ENCODE measurements around the gene ZNF662. TPM values are rescaled to one million over a fixed set of nuclear protein-coding genes. Genes with fewer than 3 reads are reported as not detected.

The ZNF662 gene
- total and polyA plus RNA-seq, 2 donors (not counting 1 experiment from before 2014, with no cell fraction given): 1.2 to 5.6 TPM

DNA sequence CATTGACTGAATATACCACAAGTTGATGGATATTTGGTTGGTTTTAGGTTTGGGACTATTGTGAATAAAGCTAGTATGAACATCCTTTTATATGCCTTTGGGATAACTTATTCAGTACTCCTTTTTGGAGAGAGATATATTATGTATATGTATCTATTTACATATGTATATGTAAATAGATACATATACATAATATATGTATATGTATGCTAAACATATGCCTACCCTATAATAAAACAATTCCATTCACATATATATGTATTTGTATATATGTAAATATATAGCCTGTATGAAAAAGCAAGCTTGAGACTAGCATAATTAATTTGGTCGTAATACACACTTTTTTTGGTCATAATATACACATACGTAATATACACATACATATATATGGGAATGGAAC is 57.3 kb downstream of the ZNF662 start:
- TF ChIP-seq, protein P1, sequence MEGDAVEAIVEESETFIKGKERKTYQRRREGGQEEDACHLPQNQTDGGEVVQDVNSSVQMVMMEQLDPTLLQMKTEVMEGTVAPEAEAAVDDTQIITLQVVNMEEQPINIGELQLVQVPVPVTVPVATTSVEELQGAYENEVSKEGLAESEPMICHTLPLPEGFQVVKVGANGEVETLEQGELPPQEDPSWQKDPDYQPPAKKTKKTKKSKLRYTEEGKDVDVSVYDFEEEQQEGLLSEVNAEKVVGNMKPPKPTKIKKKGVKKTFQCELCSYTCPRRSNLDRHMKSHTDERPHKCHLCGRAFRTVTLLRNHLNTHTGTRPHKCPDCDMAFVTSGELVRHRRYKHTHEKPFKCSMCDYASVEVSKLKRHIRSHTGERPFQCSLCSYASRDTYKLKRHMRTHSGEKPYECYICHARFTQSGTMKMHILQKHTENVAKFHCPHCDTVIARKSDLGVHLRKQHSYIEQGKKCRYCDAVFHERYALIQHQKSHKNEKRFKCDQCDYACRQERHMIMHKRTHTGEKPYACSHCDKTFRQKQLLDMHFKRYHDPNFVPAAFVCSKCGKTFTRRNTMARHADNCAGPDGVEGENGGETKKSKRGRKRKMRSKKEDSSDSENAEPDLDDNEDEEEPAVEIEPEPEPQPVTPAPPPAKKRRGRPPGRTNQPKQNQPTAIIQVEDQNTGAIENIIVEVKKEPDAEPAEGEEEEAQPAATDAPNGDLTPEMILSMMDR (conservative IDR thresholded peaks at IDR 0.05 in 1 of 2, IDR thresholded peaks at IDR 0.05 in 1 of 2; ENCODE audit: low read depth in 1 of 2, low read length in 2 of 2): no peak
- TF ChIP-seq EZH2 (IDR thresholded peaks at IDR 0.05; ENCODE audit: low read length, missing control alignments): no peak
- no peak for DNase-seq (ENCODE audit: low read depth in 2 of 2)
- Histone ChIP-seq H3K27ac (ENCODE audit: insufficient read depth, low read length) (no peak overlapping the region), H4K20me1 (ENCODE audit: control insufficient read depth, extremely low read depth, insufficient read depth, low read length) (no peaks in the 10 kb centered on the region), H3K4me1 (ENCODE audit: control insufficient read depth, extremely low read depth, insufficient read depth, low read length) (no peaks in the 10 kb centered on the region), H3K9ac (ENCODE audit: insufficient read depth, low read length) (no peak overlapping the region), H3K27me3 (ENCODE audit: control insufficient read depth, insufficient read depth, low read length) (no peaks in the 10 kb centered on the region), H3K79me2 (ENCODE audit: control insufficient read depth, insufficient read depth, low read length) (no peaks in the 10 kb centered on the region), H3K4me3 (replicated peaks in 1 of 4; ENCODE audit: control extremely low read depth in 1 of 4, insufficient read depth in 1 of 4, low read depth in 3 of 4, low read length in 4 of 4) (no peak overlapping the region), H3K4me2 (ENCODE audit: extremely low read depth, insufficient read depth, low read length) (no peak overlapping the region), H3K9me3 (ENCODE audit: control insufficient read depth, insufficient read depth, low read depth, low read length) (no peaks in the 10 kb centered on the region), H2AFZ (ENCODE audit: low read length) (no peak overlapping the region), H3K36me3 (ENCODE audit: control insufficient read depth, insufficient read depth, low read length) (no peaks in the 10 kb centered on the region)

DNA sequence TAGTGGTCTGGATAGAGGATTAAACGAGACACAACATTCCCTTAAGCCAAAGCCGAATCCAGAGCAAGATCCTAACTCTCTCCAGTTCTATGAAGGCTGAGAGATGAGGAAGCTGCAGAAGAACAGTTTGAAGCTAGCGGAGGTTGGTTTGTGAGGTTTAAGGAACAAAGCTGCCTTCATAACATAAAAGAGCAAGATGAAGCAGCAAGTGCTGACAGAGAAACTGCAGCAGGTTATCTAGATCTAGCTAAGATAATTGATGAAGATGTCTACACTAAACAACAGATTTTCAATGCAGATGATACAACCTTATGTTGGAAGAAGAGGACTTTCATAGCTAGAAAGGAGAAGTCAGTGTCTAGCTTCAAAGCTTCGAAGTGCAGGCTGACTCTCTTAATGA is 58.3 kb downstream of the ZNF662 start:
- H3K4me3 ChIP-seq (replicated peaks in 1 of 4; ENCODE audit: control extremely low read depth in 1 of 4, insufficient read depth in 1 of 4, low read depth in 3 of 4, low read length in 4 of 4): no peak overlapping the region
- no peak overlapping the region for H3K4me2 ChIP-seq (ENCODE audit: extremely low read depth, insufficient read depth, low read length)
- H4K20me1 ChIP-seq (ENCODE audit: control insufficient read depth, extremely low read depth, insufficient read depth, low read length): no peaks in the 10 kb centered on the region
- no peaks in the 10 kb centered on the region for H3K4me1 ChIP-seq (ENCODE audit: control insufficient read depth, extremely low read depth, insufficient read depth, low read length)
- no peaks in the 10 kb centered on the region for H3K27me3 ChIP-seq (ENCODE audit: control insufficient read depth, insufficient read depth, low read length)
- H3K9ac ChIP-seq (ENCODE audit: insufficient read depth, low read length): no peak overlapping the region
- TF ChIP-seq EZH2 (IDR thresholded peaks at IDR 0.05; ENCODE audit: low read length, missing control alignments): no peak
- TF ChIP-seq, protein P1 (conservative IDR thresholded peaks at IDR 0.05 in 1 of 2, IDR thresholded peaks at IDR 0.05 in 1 of 2; ENCODE audit: low read depth in 1 of 2, low read length in 2 of 2): no peak
- no peak overlapping the region for H3K27ac ChIP-seq (ENCODE audit: insufficient read depth, low read length)
- H3K9me3 ChIP-seq (ENCODE audit: control insufficient read depth, insufficient read depth, low read depth, low read length): no peaks in the 10 kb centered on the region
- H3K79me2 ChIP-seq (ENCODE audit: control insufficient read depth, insufficient read depth, low read length): no peaks in the 10 kb centered on the region
- DNase-seq (ENCODE audit: low read depth in 2 of 2): no peak
- no peak overlapping the region for H2AFZ ChIP-seq (ENCODE audit: low read length)
- no peaks in the 10 kb centered on the region for H3K36me3 ChIP-seq (ENCODE audit: control insufficient read depth, insufficient read depth, low read length)

Other genes with a start within 250 kb of the ZNF662 start
- not detected in 2 replicates for gene KLHL40, start 220.6 kb upstream of the ZNF662 start, total RNA-seq
- not detected in 2 replicates for gene KLHL40, start 220.6 kb upstream of the ZNF662 start, polyA plus RNA-seq
- gene HHATL, start 203.3 kb upstream of the ZNF662 start, total RNA-seq: not detected in 2 replicates
- gene HHATL, start 203.3 kb upstream of the ZNF662 start, polyA plus RNA-seq: not detected in 2 replicates
- 0.51 and 0.66 TPM in 2 replicates for gene CCDC13, start 132.9 kb upstream of the ZNF662 start, total RNA-seq
- gene CCDC13, start 132.9 kb upstream of the ZNF662 start, polyA plus RNA-seq: 0.41 and 0.43 TPM in 2 replicates
- gene HIGD1A, start 101.7 kb upstream of the ZNF662 start, total RNA-seq: 98.6 and 121 TPM in 2 replicates
- gene HIGD1A, start 101.7 kb upstream of the ZNF662 start, polyA plus RNA-seq: 245 and 257 TPM in 2 replicates
- under 0.01 and 0.26 TPM in 2 replicates for gene ACKR2, start 96.7 kb upstream of the ZNF662 start, total RNA-seq
- 0.12 and 0.19 TPM in 2 replicates for gene ACKR2, start 96.7 kb upstream of the ZNF662 start, polyA plus RNA-seq
- not detected in 2 replicates for gene CYP8B1, start 30.3 kb upstream of the ZNF662 start, total RNA-seq
- gene CYP8B1, start 30.3 kb upstream of the ZNF662 start, polyA plus RNA-seq: not detected in 2 replicates
- 1.8 and 5.4 TPM in 2 replicates for gene GASK1A, start 73.2 kb downstream of the ZNF662 start, total RNA-seq
- gene GASK1A, start 73.2 kb downstream of the ZNF662 start, polyA plus RNA-seq: 0.11 and 0.14 TPM in 2 replicates
- 12.7 and 13.1 TPM in 2 replicates for gene POMGNT2, start 199.9 kb downstream of the ZNF662 start, total RNA-seq
- gene POMGNT2, start 199.9 kb downstream of the ZNF662 start, polyA plus RNA-seq: 7.9 and 11.5 TPM in 2 replicates

All from fibroblast of lung (primary cell).